Measurements from ENCODE around the gene TRIM2. TPM values are rescaled to one million over a fixed set of nuclear protein-coding genes. Genes with fewer than 3 reads are reported as not detected.

The TRIM2 gene
- total and polyA plus RNA-seq, 2 experiments from 2014 or later, result 22.0 to 61.5 TPM

DNA sequence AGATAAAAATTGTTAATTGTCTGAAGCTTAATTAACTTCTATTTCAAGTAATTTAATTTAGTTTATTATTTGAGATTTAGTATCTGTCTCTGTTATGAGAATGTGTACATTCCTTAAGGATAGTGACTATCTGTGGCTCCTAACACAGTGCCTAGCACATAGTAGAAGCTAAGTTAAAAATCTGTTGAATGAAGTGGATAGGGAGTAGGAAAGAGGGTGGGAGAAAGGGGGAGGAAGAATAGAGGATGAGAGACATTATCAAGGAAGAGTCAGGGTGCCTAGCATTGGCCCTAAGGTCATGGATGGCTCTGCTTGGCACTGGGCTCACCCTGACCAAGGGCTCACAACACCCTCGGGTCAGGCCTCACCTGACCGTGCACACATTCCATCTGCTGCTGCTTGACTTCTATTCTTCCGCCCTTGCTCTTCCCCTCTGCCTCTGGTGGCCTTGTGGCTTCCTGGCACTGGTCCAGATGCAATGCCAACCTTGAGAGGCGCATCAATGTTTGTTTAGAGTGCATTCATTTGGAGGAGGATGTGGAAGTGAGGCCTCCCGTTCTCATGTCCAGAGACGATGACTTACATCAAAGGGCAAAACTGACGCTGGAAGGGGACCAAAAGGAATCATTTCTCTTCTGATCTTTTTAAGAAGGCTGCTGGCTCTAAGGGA is 42.3 kb downstream of the TRIM2 start:
- H3K36me3 ChIP-seq (ENCODE audit: insufficient read depth), result no peaks in the 10 kb centered on the region
- Mint-ChIP-seq H3K4me1 (peaks cover 47% of the 10 kb centered on the region), H3K9me3 (no peaks in the 10 kb centered on the region), H3K36me3 (ENCODE audit: low read depth) (no peaks in the 10 kb centered on the region; the same call in 2 of the 3 replicates), H3K27ac (no peak overlapping the region), H3K27me3 (ENCODE audit: insufficient read depth, low read depth, poor library complexity) (peaks cover 15% of the 10 kb centered on the region), H3K4me3 (no peak overlapping the region)
- no peaks in the 10 kb centered on the region for H3K27me3 ChIP-seq (ENCODE audit: insufficient read depth)
- peaks cover 4% of the 10 kb centered on the region for H4K20me1 ChIP-seq (replicated peaks; ENCODE audit: insufficient read depth)
- H3K79me2 ChIP-seq (replicated peaks; ENCODE audit: insufficient read depth), result peaks cover 22% of the 10 kb centered on the region
- DNase-seq (ENCODE audit: low spot score), result no peak
- TF ChIP-seq EZH2 (IDR thresholded peaks at IDR 0.05; ENCODE audit: low read depth, unreplicated experiment) (no peak), CREB1 (CRISPR knock-in tag; IDR thresholded peaks at IDR 0.05; ENCODE audit: low read depth) (no peak), JUNB (IDR thresholded peaks at IDR 0.05; ENCODE audit: unreplicated experiment) (no peak), POLR2AphosphoS5 (IDR thresholded peaks at IDR 0.05; ENCODE audit: low read depth) (no peak), ZNF114 (CRISPR knock-in tag; IDR thresholded peaks at IDR 0.05) (no peak), EZH2phosphoT487 (IDR thresholded peaks at IDR 0.05; ENCODE audit: unreplicated experiment) (no peak), NANOG (IDR thresholded peaks at IDR 0.05; ENCODE audit: borderline replicate concordance) (no peak), ZNF331 (CRISPR knock-in tag; IDR thresholded peaks at IDR 0.05; ENCODE audit: low read depth) (no peak), STAT1 (IDR thresholded peaks at IDR 0.05; ENCODE audit: unreplicated experiment) (no peak)
- TF ChIP-seq, protein P1, sequence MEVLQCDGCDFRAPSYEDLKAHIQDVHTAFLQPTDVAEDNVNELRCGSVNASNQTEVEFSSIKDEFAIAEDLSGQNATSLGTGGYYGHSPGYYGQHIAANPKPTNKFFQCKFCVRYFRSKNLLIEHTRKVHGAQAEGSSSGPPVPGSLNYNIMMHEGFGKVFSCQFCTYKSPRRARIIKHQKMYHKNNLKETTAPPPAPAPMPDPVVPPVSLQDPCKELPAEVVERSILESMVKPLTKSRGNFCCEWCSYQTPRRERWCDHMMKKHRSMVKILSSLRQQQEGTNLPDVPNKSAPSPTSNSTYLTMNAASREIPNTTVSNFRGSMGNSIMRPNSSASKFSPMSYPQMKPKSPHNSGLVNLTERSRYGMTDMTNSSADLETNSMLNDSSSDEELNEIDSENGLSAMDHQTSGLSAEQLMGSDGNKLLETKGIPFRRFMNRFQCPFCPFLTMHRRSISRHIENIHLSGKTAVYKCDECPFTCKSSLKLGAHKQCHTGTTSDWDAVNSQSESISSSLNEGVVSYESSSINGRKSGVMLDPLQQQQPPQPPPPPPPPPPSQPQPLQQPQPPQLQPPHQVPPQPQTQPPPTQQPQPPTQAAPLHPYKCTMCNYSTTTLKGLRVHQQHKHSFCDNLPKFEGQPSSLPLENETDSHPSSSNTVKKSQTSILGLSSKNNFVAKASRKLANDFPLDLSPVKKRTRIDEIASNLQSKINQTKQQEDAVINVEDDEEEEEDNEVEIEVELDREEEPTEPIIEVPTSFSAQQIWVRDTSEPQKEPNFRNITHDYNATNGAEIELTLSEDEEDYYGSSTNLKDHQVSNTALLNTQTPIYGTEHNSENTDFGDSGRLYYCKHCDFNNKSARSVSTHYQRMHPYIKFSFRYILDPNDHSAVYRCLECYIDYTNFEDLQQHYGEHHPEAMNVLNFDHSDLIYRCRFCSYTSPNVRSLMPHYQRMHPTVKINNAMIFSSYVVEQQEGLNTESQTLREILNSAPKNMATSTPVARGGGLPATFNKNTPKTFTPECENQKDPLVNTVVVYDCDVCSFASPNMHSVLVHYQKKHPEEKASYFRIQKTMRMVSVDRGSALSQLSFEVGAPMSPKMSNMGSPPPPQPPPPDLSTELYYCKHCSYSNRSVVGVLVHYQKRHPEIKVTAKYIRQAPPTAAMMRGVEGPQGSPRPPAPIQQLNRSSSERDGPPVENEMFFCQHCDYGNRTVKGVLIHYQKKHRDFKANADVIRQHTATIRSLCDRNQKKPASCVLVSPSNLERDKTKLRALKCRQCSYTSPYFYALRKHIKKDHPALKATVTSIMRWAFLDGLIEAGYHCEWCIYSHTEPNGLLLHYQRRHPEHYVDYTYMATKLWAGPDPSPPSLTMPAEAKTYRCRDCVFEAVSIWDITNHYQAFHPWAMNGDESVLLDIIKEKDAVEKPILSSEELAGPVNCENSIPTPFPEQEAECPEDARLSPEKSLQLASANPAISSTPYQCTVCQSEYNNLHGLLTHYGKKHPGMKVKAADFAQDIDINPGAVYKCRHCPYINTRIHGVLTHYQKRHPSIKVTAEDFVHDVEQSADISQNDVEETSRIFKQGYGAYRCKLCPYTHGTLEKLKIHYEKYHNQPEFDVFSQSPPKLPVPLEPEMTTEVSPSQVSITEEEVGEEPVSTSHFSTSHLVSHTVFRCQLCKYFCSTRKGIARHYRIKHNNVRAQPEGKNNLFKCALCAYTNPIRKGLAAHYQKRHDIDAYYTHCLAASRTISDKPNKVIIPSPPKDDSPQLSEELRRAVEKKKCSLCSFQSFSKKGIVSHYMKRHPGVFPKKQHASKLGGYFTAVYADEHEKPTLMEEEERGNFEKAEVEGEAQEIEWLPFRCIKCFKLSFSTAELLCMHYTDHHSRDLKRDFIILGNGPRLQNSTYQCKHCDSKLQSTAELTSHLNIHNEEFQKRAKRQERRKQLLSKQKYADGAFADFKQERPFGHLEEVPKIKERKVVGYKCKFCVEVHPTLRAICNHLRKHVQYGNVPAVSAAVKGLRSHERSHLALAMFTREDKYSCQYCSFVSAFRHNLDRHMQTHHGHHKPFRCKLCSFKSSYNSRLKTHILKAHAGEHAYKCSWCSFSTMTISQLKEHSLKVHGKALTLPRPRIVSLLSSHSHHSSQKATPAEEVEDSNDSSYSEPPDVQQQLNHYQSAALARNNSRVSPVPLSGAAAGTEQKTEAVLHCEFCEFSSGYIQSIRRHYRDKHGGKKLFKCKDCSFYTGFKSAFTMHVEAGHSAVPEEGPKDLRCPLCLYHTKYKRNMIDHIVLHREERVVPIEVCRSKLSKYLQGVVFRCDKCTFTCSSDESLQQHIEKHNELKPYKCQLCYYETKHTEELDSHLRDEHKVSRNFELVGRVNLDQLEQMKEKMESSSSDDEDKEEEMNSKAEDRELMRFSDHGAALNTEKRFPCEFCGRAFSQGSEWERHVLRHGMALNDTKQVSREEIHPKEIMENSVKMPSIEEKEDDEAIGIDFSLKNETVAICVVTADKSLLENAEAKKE (CRISPR knock-in tag; IDR thresholded peaks at IDR 0.05), result no peak
- TF ChIP-seq, protein P2, sequence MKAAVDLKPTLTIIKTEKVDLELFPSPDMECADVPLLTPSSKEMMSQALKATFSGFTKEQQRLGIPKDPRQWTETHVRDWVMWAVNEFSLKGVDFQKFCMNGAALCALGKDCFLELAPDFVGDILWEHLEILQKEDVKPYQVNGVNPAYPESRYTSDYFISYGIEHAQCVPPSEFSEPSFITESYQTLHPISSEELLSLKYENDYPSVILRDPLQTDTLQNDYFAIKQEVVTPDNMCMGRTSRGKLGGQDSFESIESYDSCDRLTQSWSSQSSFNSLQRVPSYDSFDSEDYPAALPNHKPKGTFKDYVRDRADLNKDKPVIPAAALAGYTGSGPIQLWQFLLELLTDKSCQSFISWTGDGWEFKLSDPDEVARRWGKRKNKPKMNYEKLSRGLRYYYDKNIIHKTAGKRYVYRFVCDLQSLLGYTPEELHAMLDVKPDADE (IDR thresholded peaks at IDR 0.05), result no peak
- TF ChIP-seq, protein P3, sequence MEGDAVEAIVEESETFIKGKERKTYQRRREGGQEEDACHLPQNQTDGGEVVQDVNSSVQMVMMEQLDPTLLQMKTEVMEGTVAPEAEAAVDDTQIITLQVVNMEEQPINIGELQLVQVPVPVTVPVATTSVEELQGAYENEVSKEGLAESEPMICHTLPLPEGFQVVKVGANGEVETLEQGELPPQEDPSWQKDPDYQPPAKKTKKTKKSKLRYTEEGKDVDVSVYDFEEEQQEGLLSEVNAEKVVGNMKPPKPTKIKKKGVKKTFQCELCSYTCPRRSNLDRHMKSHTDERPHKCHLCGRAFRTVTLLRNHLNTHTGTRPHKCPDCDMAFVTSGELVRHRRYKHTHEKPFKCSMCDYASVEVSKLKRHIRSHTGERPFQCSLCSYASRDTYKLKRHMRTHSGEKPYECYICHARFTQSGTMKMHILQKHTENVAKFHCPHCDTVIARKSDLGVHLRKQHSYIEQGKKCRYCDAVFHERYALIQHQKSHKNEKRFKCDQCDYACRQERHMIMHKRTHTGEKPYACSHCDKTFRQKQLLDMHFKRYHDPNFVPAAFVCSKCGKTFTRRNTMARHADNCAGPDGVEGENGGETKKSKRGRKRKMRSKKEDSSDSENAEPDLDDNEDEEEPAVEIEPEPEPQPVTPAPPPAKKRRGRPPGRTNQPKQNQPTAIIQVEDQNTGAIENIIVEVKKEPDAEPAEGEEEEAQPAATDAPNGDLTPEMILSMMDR (conservative IDR thresholded peaks at IDR 0.05; ENCODE audit: low read depth in 2 of 2), result no peak
- TF ChIP-seq, protein P4, sequence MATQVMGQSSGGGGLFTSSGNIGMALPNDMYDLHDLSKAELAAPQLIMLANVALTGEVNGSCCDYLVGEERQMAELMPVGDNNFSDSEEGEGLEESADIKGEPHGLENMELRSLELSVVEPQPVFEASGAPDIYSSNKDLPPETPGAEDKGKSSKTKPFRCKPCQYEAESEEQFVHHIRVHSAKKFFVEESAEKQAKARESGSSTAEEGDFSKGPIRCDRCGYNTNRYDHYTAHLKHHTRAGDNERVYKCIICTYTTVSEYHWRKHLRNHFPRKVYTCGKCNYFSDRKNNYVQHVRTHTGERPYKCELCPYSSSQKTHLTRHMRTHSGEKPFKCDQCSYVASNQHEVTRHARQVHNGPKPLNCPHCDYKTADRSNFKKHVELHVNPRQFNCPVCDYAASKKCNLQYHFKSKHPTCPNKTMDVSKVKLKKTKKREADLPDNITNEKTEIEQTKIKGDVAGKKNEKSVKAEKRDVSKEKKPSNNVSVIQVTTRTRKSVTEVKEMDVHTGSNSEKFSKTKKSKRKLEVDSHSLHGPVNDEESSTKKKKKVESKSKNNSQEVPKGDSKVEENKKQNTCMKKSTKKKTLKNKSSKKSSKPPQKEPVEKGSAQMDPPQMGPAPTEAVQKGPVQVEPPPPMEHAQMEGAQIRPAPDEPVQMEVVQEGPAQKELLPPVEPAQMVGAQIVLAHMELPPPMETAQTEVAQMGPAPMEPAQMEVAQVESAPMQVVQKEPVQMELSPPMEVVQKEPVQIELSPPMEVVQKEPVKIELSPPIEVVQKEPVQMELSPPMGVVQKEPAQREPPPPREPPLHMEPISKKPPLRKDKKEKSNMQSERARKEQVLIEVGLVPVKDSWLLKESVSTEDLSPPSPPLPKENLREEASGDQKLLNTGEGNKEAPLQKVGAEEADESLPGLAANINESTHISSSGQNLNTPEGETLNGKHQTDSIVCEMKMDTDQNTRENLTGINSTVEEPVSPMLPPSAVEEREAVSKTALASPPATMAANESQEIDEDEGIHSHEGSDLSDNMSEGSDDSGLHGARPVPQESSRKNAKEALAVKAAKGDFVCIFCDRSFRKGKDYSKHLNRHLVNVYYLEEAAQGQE (IDR thresholded peaks at IDR 0.05; ENCODE audit: unreplicated experiment), result no peak
- no peak for ATAC-seq
- H3K4me2 ChIP-seq, result no peak overlapping the region
- H3K4me1 ChIP-seq (ENCODE audit: insufficient read depth), result peaks cover 49% of the 10 kb centered on the region
- H3K27ac ChIP-seq (ENCODE audit: low read depth), result no peak overlapping the region
- no peak overlapping the region for H3K4me3 ChIP-seq
- H3K9me2 ChIP-seq (ENCODE audit: insufficient read depth), result no peaks in the 10 kb centered on the region
- H2AFZ ChIP-seq, result no peak overlapping the region
- peaks cover 10% of the 10 kb centered on the region; the same call in 1 of the 2 replicates for H3F3A ChIP-seq (replicated peaks; ENCODE audit: low read depth)
